HG03342 (cell line): ENCODE data around the gene RIN3.

Experiments used
- ATAC-seq: cut with Tn5 transposase; IDR thresholded peaks from one replicate; pipeline ENCODE4 v1.9.1; 2021; ENCODE audit warnings: mild to moderate bottlenecking, moderate library complexity; ENCODE audit not compliant: unreplicated experiment

The RIN3 gene

GRCh38 chr14:92482621-92483319, 30.8 kb upstream of the RIN3 start:
- ATAC-seq: no peak

DNA sequence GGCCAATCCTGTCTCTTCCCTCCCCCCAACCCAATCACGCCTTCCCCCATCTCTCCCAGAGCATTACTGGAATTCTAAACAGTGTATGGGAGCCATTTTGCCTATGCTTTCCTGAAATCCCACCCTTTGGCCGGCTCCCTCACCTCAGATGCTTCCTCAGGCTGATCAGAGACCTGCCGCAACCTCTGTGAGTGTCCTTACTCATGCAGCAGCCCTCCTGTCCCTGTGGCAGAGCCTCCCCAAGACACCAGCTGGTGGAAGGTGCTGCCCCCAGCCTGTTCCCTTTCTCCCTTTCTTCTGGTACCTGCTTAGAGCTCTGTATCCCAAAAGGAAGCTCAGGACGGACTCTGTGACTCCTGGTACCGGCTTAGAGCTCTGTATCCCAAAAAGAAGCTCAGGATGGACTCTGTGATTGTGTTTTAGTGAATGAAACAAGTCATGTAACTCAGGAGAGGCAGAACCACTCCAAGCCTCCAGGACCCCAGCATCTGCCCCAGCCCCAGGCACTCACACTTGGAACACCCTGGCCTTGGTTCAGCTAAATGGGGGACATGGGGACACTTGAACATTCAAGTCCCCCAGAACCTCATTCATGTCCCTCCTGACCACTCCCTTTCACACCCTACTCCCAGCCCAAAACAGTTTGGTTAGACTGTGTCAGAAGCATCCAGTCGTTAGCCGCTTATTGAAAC, 29.3 kb upstream of the RIN3 start:
- no peak for ATAC-seq

DNA sequence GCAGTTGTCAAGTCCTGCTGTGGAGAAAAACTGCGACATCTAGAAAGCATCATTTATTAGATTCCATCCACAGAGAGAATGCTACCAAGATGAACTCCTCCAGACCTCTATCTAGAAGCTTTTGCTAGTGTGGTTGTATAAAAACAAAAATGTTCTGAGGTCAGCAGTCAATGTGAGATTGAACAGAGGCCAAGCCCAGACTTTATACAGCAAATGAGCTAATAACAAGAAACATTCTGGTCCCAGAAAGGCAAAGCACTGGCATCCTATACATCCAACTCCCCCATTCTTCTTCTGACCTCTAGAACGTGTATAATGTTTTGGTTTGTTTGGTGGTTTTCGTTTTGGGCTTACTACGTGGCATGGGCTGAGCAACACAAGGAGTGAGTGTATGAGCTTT, 26.7 kb upstream of the RIN3 start:
- no peak for ATAC-seq

GRCh38 chr14:92487513-92488133, 26.0 kb upstream of the RIN3 start:
- no peak for ATAC-seq

DNA sequence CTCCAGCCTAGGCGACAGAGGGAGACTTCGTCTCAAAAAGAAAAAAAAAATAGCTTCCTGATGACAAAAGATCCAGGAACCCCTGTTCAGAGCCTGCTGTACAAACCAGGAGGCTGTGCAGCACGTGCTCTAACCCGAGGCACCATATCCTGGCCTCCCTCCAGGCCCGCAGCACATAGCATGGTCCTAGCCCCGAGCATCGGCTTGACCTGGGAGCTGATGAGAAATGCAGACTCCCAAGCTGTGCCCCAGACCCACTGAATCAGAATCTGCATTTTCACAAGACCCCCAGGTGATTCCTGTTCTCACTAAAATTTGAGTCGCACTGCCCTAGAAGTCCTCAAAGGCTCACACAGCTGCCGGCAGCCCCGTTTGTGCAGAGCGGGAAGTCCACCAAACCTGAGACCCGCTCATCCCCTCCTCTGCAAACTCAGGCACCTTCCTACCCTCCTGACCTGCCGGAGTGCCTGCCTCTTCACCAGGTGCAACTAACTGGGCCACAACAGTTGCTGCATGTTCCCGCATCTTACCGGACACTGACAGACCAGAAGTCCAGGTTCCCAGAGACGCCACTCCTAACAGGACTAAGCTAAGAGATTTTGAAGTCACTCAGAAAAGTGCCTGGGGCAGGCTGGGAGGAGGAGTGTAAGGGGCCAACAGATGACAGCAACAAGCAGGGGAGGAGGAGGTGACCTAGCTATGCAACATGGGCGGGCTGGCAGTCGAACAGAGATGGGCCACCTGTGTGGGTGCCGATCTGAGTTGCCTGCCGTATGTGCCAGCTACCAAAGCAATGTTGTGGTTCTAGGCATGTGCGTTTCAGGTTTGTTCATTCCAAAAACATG, 24.0 kb upstream of the RIN3 start:
- no peak for ATAC-seq

DNA sequence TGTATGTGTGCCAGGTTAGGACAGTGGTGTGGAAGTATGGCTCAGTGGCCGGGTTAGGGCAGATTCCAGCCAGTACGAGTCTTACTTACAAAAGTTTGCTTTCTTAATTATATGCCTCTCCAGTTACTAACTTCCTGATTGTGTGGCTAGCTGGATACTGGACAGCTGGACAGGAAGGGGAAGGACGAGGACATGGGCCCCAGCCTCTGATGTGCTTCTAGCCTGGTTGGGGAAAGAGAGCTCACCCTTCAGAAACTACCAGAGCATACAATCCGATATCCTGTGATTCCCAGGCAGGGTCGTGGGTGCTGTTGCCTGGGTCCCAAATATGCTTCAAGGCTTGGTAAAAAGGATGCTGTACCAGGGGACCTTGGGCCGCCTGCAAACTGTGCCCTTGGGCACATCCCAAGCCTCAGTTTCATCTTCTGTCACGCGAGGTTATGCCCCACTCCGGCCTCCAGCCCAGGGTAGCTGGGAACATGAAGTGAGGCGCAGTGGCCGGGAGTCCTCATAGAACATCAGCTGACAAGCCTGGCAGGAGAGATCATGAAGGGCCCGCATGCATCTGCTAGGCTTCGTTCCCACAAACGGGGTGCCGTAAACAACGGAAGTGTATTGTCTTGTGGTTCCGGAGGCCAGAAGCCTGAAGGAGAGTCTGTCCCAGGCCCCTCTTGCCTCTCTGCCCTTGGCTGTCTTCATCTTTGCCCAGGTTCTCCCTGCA, 23.2 kb upstream of the RIN3 start:
- no peak for ATAC-seq

- no peak for ATAC-seq
These were observed 21.8 kb upstream of the RIN3 start for GRCh38 chr14:92491782-92492181.

- ATAC-seq: no peak
These were observed 21.3 kb upstream of the RIN3 start for GRCh38 chr14:92492258-92492657.

- no peak for ATAC-seq
These were observed 20.6 kb upstream of the RIN3 start for GRCh38 chr14:92493024-92493423.

DNA sequence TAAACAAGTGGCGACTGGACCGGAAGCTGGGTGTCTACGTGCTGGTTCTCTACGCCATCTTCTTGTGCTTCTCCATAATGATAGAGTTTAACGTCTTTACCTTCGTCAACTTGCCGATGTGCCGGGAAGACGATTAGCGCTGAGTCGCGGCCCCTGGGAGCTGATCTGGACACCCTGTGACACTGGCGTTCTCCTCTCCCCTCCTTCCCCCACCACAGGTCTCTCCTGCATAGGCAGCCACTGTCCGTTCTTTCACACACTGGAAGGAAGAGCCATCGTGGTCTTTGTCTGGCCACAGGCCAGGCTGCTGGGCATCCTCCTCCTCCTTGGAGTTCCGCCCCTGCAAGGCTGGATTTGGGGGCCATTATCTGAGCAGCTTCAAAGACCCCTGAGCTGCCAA, 20.1 kb upstream of the RIN3 start:
- no peak for ATAC-seq

GRCh38 chr14:92494512-92494911, 19.1 kb upstream of the RIN3 start:
- no peak for ATAC-seq

GRCh38 chr14:92495027-92495426, 18.6 kb upstream of the RIN3 start:
- ATAC-seq: no peak

DNA sequence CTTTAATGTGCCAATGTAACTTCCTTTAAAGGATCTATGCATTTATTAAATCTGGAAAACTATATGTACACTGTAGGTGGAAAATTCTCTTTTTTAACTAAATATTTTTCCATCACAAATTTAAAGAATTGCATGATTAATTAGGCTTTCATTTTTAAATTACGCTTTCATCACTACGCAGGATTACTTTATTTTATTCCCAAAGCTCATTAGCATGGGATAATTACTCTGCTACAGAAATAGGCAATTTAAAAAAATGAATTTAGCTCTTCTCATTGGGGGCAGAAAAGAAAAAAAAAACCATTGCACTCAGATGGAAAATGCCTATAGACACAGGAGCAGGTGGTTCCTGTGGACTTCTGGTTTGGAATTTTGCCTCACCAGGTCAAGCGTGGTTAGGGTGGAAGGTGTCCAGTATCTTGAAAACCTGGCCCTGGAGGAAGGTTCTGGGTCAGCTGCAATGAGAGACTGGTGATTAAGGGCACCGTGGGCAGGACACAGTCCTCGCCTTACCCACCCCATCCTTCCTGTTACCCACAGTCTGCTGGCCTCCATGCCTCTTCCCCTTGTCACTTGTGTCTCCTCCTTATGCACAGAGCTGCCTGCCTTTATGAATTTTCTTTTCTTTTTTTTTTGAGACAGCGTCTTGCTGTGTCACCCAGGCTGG, 17.3 kb upstream of the RIN3 start:
- ATAC-seq: no peak

DNA sequence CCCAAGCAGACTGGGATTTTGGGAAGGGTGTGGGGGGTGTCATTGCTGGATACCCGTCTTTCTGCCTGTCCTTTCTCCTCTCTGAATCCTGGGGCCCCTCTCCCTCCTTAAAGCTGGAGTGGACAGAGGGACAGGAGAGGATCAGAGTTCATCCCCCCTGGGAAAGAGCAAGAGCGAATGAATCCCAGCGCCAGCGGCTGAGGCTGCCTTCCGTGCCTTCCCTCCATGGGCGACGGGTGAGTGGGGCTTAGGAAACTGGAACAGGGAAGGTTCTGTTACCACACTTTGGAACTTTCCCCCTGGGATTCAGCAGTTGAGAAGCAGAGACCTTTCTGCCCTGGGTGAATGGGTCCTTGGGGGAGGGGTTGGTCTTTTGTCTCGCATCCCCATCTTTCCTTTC, 16.2 kb upstream of the RIN3 start:
- no peak for ATAC-seq

GRCh38 chr14:92499234-92499633, 14.3 kb upstream of the RIN3 start:
- ATAC-seq: no peak

DNA sequence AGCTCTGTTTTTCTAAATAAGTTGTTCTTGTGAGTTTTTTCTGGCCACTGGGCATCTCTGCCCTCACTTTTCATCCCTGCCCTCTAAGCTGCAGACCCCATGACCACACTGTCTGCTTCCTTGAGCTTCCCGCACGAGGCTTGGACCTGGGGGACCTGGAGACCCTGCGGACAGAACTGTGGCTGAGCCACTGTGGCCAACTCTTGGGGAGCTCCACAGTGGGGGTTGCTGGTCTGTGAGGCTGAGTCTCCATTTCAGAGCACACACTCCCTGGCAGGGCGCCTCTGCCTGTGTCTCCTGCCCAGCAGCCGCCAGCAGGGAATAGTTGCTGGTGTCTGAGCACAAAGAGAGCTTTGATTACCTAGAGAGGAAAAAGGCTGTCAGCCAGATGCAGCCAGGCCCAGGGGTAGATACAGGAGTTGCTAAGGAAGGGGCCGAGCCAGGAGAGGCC, 13.1 kb upstream of the RIN3 start:
- ATAC-seq: no peak

DNA sequence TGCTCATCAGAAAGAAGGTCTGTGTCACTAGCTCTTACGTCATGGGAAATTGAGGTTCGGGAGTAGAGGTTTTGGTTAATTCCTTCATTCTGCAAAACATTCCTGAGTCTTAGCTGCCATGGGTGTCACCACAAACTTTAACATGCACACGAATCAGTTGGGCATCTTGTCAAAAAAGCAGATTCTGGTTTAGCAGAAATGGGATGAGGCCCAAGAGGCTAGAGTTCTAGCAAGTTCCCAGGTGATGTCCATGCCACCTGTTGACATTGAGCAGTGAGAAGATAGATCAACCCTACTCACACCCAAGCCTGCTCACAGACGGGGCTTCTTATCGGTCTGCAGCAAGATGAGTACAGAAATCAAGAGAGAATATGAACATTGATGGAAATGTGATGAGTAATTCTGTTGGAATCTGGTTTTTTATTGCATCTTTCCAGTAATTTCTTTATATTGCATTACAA, 11.7 kb upstream of the RIN3 start:
- ATAC-seq: no peak

DNA sequence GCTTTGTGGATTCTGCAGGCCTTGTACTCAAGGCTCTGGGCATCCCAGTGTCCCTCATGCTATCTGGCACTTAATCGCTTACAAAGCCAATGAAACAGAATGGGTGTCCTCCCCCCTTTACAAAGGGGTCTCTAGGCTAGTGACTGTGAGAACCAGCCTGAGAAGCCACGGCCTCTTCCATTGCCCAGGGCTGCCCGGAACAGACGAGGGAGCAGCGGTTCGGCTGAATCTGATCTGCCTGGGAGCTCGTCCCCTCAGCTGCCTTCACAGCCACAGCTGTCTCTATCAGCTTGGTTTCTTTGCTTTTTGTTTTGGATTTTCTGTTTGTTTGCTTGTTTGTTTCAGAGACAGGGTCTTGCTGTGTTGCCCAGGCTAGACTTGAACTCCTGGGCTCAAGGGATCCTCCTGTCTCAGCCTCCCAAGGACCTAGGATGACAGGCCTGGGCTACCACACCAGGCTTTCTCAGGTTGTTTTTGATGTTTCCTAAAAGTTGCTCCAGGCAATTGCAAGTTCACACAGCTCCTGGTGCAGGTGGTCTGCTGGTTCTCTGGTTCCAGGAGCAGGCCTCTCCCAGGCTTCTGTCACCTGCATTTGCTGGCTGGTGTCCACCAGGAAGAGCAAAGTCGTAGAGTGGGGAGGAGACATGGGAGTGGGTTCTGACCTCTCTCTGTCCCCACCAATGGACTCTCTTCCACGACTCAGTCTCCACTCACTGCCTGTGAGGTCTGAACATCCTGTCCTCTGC, 10.9 kb upstream of the RIN3 start:
- no peak for ATAC-seq

GRCh38 chr14:92503756-92504491, 9.7 kb upstream of the RIN3 start:
- no peak for ATAC-seq
